WTC11 (cell line): ENCODE results near the gene DNAAF8. TPM values are rescaled to one million over a fixed set of nuclear protein-coding genes. Genes with fewer than 3 reads are reported as not detected.

Source experiments
- ATAC-seq: fragments of 200-7000 bp; cut with Tn5 transposase; 2 replicates; pipeline ENCODE4 v1.10.0; 2021; ENCODE audit warnings: mild to moderate bottlenecking, moderate library complexity
- CTCF ChIA-PET: fragments of 300-600 bp; sonication (Branson Sonifier 250); formaldehyde crosslinking; loops from one replicate; lab custom pipeline; 2021; ENCODE audit warnings: antibody characterized with exemption; lab: Charles Lee
- POLR2A ChIA-PET: fragments of 350-600 bp; sonication (Branson Sonifier 250); formaldehyde crosslinking; loops from one replicate; lab custom pipeline; 2021; ENCODE audit warnings: antibody characterized with exemption; lab: Charles Lee
- DNase-seq: peaks from one replicate; pipeline ENCODE4 v3.0.0; 2021; ENCODE audit warnings: low spot score
- H3K27ac Mint-ChIP-seq: 2 replicates; pipeline ENCODE4 v1.8.0; 2021; ENCODE audit warnings: mixed read lengths
- H3K27me3 Mint-ChIP-seq: 2 replicates; pipeline ENCODE4 v1.8.0; 2021; ENCODE audit warnings: low read depth, mild to moderate bottlenecking, moderate library complexity, mixed read lengths
- H3K36me3 Mint-ChIP-seq: 2 replicates; pipeline ENCODE4 v1.8.0; 2021; ENCODE audit warnings: mixed read lengths
- H3K4me1 Mint-ChIP-seq: 2 replicates; pipeline ENCODE4 v1.8.0; 2022; ENCODE audit warnings: mixed read lengths
- H3K4me3 Mint-ChIP-seq: 2 replicates; pipeline ENCODE4 v1.8.0; 2021; ENCODE audit warnings: mild to moderate bottlenecking, moderate library complexity, mixed read lengths
- H3K9me3 Mint-ChIP-seq: 2 replicates; pipeline ENCODE4 v1.8.0; 2021; ENCODE audit warnings: mixed read lengths
- ETV6 ChIP-seq: sonication (generic); formaldehyde crosslinking; IDR thresholded peaks from 2 replicates; pipeline ENCODE4 v1.8.1; 2022; ENCODE audit warnings: mild to moderate bottlenecking, missing genetic modification reagents
- FOXK1 ChIP-seq: sonication (generic); formaldehyde crosslinking; IDR thresholded peaks from 2 replicates; pipeline ENCODE4 v1.8.0; 2022; ENCODE audit warnings: mild to moderate bottlenecking, moderate library complexity, missing genetic modification reagents
- GABPB1 ChIP-seq: sonication (generic); formaldehyde crosslinking; IDR thresholded peaks from 2 replicates; pipeline ENCODE4 v1.8.1; 2023; ENCODE audit warnings: mild to moderate bottlenecking, missing genetic modification reagents
- GRHL2 ChIP-seq: fragments of 250-450 bp; sonication (Bioruptor Pico); IDR thresholded peaks from 2 replicates; pipeline ENCODE4 v1.8.0; 2022; ENCODE audit warnings: mild to moderate bottlenecking, moderate library complexity; ENCODE audit not compliant: insufficient replicate concordance, severe bottlenecking
- IRF2 ChIP-seq: sonication (generic); formaldehyde crosslinking; IDR thresholded peaks from 2 replicates; pipeline ENCODE4 v1.8.0; 2022; ENCODE audit warnings: low read depth, missing genetic modification reagents, borderline replicate concordance
- JAZF1 ChIP-seq: fragments of 250-450 bp; sonication (Bioruptor Pico); IDR thresholded peaks from 2 replicates; pipeline ENCODE4 v1.9.0; 2021; ENCODE audit warnings: moderate library complexity, mild to moderate bottlenecking, inconsistent platforms
- NR1H2 ChIP-seq: sonication (generic); formaldehyde crosslinking; IDR thresholded peaks from 2 replicates; pipeline ENCODE4 v1.9.0; 2021; ENCODE audit warnings: mild to moderate bottlenecking, moderate library complexity, missing genetic modification reagents
- RORB ChIP-seq: fragments of 250-450 bp; sonication (Bioruptor Pico); IDR thresholded peaks from 2 replicates; pipeline ENCODE4 v1.9.0; 2021; ENCODE audit warnings: mild to moderate bottlenecking
- SMAD3 ChIP-seq: sonication (generic); formaldehyde crosslinking; IDR thresholded peaks from 2 replicates; pipeline ENCODE4 v1.8.0; 2022; ENCODE audit warnings: missing genetic modification reagents, mild to moderate bottlenecking, borderline replicate concordance
- TCF7 ChIP-seq: sonication (generic); formaldehyde crosslinking; IDR thresholded peaks from 2 replicates; pipeline ENCODE4 v1.8.0; 2022; ENCODE audit warnings: mild to moderate bottlenecking, low read depth, missing genetic modification reagents, moderate library complexity
- ZNF138 ChIP-seq: sonication (generic); formaldehyde crosslinking; conservative IDR thresholded peaks from 2 replicates; pipeline ENCODE4 v1.8.1; 2022; ENCODE audit warnings: mild to moderate bottlenecking, moderate library complexity, missing genetic modification reagents
- ZNF281 ChIP-seq: sonication (generic); formaldehyde crosslinking; IDR thresholded peaks from 2 replicates; pipeline ENCODE4 v1.8.0; 2023; ENCODE audit warnings: mild to moderate bottlenecking, missing genetic modification reagents
- ZNF671 ChIP-seq: fragments of 250-450 bp; sonication (Bioruptor Pico); IDR thresholded peaks from 2 replicates; pipeline ENCODE4 v1.8.0; 2021; ENCODE audit warnings: mild to moderate bottlenecking
- total RNA-seq: library from RNA; stranded (reverse); gene quantifications from 3 replicates; pipeline ENCODE4 v1.2.3, GENCODE V29; 2021
- TF ChIP-seq, protein P1 (sequence below): sonication (generic); formaldehyde crosslinking; IDR thresholded peaks from 2 replicates; pipeline ENCODE4 v1.8.0; 2022; ENCODE audit warnings: mild to moderate bottlenecking, missing genetic modification reagents
- TF ChIP-seq, protein P2 (sequence below): sonication (generic); formaldehyde crosslinking; IDR thresholded peaks from 2 replicates; pipeline ENCODE4 v1.8.1; 2022; ENCODE audit warnings: low read depth, missing genetic modification reagents, borderline replicate concordance
- TF ChIP-seq, protein P3 (sequence below): sonication (generic); formaldehyde crosslinking; IDR thresholded peaks from 2 replicates; pipeline ENCODE4 v1.8.1; 2023; ENCODE audit warnings: mild to moderate bottlenecking, missing genetic modification reagents, moderate library complexity
- TF ChIP-seq, protein P4 (sequence below): sonication (generic); formaldehyde crosslinking; IDR thresholded peaks from 2 replicates; pipeline ENCODE4 v1.8.1; 2022; ENCODE audit warnings: mild to moderate bottlenecking, moderate library complexity, missing genetic modification reagents
- TF ChIP-seq, protein P5 (sequence below): sonication (generic); formaldehyde crosslinking; IDR thresholded peaks from 2 replicates; pipeline ENCODE4 v1.8.1; 2023; ENCODE audit warnings: mild to moderate bottlenecking, missing genetic modification reagents, borderline replicate concordance
- TF ChIP-seq, protein P6 (sequence below): sonication (generic); formaldehyde crosslinking; IDR thresholded peaks from 2 replicates; pipeline ENCODE4 v1.8.1; 2023; ENCODE audit warnings: mild to moderate bottlenecking, missing genetic modification reagents

The DNAAF8 gene
- total RNA-seq, 1 experiment from 2014 or later, result 0.09 TPM

DNA sequence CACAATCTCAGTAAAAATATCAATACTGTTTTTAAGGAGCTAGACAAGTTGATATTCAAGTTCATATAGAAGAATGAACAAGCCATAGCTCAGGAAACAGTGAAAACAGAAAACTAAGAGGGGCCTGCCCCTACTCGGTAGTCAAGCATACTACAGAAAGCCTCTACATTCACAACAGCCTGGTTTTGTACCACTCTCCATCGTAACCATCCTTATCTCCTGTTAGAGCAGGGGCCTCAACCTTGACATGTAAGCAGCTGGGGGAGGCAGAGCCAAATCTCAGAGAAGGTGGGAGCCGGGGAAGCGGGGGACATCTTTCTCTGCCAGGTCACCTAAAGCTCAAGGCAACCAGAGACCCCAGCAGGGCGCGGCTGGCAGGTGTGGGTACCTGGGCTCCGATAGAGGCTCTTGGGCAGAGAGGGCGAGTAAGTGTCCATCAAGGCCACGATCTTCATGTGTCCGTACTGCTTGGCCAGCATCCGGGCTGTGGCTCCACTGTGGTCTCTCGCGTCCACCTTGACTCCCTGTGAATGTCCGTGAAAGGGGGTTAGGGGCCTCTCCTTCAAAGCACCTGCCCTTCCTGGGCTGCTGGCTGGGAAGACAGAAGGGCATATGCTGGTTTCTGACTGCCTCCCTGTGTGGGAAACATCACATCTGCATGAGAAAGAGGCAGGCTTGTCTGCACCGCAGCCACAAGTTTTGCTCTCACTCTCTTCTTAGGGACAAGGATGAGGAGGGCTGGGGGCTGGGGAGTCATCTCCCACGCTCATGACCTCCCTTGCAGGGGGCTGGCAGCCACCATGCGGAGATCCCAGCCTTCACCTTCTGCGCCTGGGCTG lies 20.5 kb upstream of the DNAAF8 start:
- Mint-ChIP-seq H3K27ac (peak overlapping the region; percentile 97), H3K4me3 (no peak overlapping the region), H3K36me3 (peaks cover 40% of the 10 kb centered on the region), H3K9me3 (no peaks in the 10 kb centered on the region), H3K27me3 (no peaks in the 10 kb centered on the region), H3K4me1 (peaks cover 29% of the 10 kb centered on the region)
- TF ChIP-seq FOXK1 (CRISPR knock-in tag) (0 out of 2 replicates have a peak, but pooled peaks have one; percentile 36), IRF2 (CRISPR knock-in tag) (no peak), ZNF138 (no peak), RORB (CRISPR knock-in tag) (no peak), ZNF281 (CRISPR knock-in tag) (no peak), GABPB1 (CRISPR knock-in tag) (no peak), GRHL2 (CRISPR knock-in tag) (no peak)
- TF ChIP-seq, protein P1, sequence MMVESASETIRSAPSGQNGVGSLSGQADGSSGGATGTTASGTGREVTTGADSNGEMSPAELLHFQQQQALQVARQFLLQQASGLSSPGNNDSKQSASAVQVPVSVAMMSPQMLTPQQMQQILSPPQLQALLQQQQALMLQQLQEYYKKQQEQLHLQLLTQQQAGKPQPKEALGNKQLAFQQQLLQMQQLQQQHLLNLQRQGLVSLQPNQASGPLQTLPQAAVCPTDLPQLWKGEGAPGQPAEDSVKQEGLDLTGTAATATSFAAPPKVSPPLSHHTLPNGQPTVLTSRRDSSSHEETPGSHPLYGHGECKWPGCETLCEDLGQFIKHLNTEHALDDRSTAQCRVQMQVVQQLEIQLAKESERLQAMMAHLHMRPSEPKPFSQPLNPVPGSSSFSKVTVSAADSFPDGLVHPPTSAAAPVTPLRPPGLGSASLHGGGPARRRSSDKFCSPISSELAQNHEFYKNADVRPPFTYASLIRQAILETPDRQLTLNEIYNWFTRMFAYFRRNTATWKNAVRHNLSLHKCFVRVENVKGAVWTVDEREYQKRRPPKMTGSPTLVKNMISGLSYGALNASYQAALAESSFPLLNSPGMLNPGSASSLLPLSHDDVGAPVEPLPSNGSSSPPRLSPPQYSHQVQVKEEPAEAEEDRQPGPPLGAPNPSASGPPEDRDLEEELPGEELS (CRISPR knock-in tag), result 0 out of 2 replicates have a peak, but pooled peaks have one; percentile 35
- TF ChIP-seq, protein P2, sequence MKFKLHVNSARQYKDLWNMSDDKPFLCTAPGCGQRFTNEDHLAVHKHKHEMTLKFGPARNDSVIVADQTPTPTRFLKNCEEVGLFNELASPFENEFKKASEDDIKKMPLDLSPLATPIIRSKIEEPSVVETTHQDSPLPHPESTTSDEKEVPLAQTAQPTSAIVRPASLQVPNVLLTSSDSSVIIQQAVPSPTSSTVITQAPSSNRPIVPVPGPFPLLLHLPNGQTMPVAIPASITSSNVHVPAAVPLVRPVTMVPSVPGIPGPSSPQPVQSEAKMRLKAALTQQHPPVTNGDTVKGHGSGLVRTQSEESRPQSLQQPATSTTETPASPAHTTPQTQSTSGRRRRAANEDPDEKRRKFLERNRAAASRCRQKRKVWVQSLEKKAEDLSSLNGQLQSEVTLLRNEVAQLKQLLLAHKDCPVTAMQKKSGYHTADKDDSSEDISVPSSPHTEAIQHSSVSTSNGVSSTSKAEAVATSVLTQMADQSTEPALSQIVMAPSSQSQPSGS, result no peak
- ATAC-seq (peak; percentile 89), DNase-seq (peak; percentile 55)
- ChIA-PET CTCF (interaction anchor here (0.8 to 1.8 kb wide), 3 partner anchors 18 to 63 kb away, joined by 3 to 6 read pairs (median 3); no protein-coding TSS in a partner anchor), POLR2A (no interaction called here)

GRCh38 chr16:4714996-4715395 lies 19.3 kb upstream of the DNAAF8 start:
- no peak overlapping the region for H3K4me3 Mint-ChIP-seq
- ATAC-seq, result no peak
- ChIA-PET CTCF (interaction anchor here (1.0 to 1.8 kb wide), 4 partner anchors 10 to 91 kb away, joined by 3 to 6 read pairs (median 3); no protein-coding TSS in a partner anchor), POLR2A (interaction anchor here (0.9 kb wide), 1 partner anchor 19 kb away, joined by 5 read pairs; the partner anchor contains the start of genes ANKS3 and DNAAF8)
- TF ChIP-seq, protein P3, sequence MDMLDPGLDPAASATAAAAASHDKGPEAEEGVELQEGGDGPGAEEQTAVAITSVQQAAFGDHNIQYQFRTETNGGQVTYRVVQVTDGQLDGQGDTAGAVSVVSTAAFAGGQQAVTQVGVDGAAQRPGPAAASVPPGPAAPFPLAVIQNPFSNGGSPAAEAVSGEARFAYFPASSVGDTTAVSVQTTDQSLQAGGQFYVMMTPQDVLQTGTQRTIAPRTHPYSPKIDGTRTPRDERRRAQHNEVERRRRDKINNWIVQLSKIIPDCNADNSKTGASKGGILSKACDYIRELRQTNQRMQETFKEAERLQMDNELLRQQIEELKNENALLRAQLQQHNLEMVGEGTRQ (CRISPR knock-in tag), result no peak
- TF ChIP-seq JAZF1 (CRISPR knock-in tag) (no peak), SMAD3 (CRISPR knock-in tag) (no peak), ETV6 (CRISPR knock-in tag) (no peak), NR1H2 (CRISPR knock-in tag) (no peak), ZNF671 (CRISPR knock-in tag) (no peak), TCF7 (no peak)
- TF ChIP-seq, protein P4, sequence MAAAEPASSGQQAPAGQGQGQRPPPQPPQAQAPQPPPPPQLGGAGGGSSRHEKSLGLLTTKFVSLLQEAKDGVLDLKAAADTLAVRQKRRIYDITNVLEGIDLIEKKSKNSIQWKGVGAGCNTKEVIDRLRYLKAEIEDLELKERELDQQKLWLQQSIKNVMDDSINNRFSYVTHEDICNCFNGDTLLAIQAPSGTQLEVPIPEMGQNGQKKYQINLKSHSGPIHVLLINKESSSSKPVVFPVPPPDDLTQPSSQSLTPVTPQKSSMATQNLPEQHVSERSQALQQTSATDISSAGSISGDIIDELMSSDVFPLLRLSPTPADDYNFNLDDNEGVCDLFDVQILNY (CRISPR knock-in tag), result no peak
- TF ChIP-seq, protein P5, sequence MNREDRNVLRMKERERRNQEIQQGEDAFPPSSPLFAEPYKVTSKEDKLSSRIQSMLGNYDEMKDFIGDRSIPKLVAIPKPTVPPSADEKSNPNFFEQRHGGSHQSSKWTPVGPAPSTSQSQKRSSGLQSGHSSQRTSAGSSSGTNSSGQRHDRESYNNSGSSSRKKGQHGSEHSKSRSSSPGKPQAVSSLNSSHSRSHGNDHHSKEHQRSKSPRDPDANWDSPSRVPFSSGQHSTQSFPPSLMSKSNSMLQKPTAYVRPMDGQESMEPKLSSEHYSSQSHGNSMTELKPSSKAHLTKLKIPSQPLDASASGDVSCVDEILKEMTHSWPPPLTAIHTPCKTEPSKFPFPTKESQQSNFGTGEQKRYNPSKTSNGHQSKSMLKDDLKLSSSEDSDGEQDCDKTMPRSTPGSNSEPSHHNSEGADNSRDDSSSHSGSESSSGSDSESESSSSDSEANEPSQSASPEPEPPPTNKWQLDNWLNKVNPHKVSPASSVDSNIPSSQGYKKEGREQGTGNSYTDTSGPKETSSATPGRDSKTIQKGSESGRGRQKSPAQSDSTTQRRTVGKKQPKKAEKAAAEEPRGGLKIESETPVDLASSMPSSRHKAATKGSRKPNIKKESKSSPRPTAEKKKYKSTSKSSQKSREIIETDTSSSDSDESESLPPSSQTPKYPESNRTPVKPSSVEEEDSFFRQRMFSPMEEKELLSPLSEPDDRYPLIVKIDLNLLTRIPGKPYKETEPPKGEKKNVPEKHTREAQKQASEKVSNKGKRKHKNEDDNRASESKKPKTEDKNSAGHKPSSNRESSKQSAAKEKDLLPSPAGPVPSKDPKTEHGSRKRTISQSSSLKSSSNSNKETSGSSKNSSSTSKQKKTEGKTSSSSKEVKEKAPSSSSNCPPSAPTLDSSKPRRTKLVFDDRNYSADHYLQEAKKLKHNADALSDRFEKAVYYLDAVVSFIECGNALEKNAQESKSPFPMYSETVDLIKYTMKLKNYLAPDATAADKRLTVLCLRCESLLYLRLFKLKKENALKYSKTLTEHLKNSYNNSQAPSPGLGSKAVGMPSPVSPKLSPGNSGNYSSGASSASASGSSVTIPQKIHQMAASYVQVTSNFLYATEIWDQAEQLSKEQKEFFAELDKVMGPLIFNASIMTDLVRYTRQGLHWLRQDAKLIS (CRISPR knock-in tag), result no peak
- TF ChIP-seq, protein P6, sequence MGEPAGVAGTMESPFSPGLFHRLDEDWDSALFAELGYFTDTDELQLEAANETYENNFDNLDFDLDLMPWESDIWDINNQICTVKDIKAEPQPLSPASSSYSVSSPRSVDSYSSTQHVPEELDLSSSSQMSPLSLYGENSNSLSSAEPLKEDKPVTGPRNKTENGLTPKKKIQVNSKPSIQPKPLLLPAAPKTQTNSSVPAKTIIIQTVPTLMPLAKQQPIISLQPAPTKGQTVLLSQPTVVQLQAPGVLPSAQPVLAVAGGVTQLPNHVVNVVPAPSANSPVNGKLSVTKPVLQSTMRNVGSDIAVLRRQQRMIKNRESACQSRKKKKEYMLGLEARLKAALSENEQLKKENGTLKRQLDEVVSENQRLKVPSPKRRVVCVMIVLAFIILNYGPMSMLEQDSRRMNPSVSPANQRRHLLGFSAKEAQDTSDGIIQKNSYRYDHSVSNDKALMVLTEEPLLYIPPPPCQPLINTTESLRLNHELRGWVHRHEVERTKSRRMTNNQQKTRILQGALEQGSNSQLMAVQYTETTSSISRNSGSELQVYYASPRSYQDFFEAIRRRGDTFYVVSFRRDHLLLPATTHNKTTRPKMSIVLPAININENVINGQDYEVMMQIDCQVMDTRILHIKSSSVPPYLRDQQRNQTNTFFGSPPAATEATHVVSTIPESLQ (CRISPR knock-in tag), result no peak
- 0 out of 2 replicates have a peak overlapping the region, but pooled peaks have one; percentile 49 for H3K27ac Mint-ChIP-seq
- DNase-seq, result no peak
- no peaks in the 10 kb centered on the region for H3K9me3 Mint-ChIP-seq
- no peaks in the 10 kb centered on the region for H3K27me3 Mint-ChIP-seq
- H3K4me1 Mint-ChIP-seq, result peaks cover 36% of the 10 kb centered on the region
- H3K36me3 Mint-ChIP-seq, result peaks cover 34% of the 10 kb centered on the region
